K562 (cell line): ENCODE data around the gene OR2T11. TPM values are rescaled to one million over a fixed set of nuclear protein-coding genes. Genes with fewer than 3 reads are reported as not detected.

Experiments
- ATAC-seq: fragments of 200-7000 bp; cut with Tn5 transposase; 3 replicates; pipeline ENCODE4 v1.9.1; 2020; ENCODE audit warnings: moderate library complexity
- BruUV-seq: library from RNA; stranded (reverse); fragments of 400-500 nt; replicated peaks from 2 replicates; lab custom pipeline; 2021; lab: Mats Ljungman, UMichigan
- CTCF ChIA-PET: fragments of 300-600 bp; formaldehyde crosslinking; extraction: SDS; loops from one replicate; lab custom pipeline; 2021; ENCODE audit warnings: low intra/inter-chr PET ratio; lab: Yijun Ruan, JAX
- POLR2A ChIA-PET: fragments of 300-600, 350-650 bp; sonication (Branson Sonifier 250); formaldehyde crosslinking; extraction: SDS; loops from one replicate; lab custom pipeline; 2021; ENCODE audit warnings: antibody characterized with exemption, inconsistent platforms; lab: Yijun Ruan, JAX
- DNase-seq, 4 experiments: peaks; one replicate each; pipeline versions ENCODE4 v3.0.0 to v3.0.0-alpha.2; 2011 to 2018; ENCODE audit warnings: low spot score in 3 of 4, mixed read lengths in 3 of 4; ENCODE audit errors: extremely low read depth in 1 of 4
- FAIRE-seq: peaks from 2 replicates; lab custom pipeline; 2011; peaks lifted over from hg19 to GRCh38; lab: Jason Lieb, UNC
- H2AFZ ChIP-seq: 2 replicates; pipeline ENCODE4 v1.6.0; 2011; ENCODE audit warnings: low read depth, low read length, control low read depth, inconsistent platforms
- H3K27ac ChIP-seq: fragments of 200-600 bp; 3 replicates; pipeline ENCODE4 v1.8.0; 2011; ENCODE audit warnings: low read depth, mild to moderate bottlenecking, control low read depth, inconsistent platforms, low read length, moderate library complexity, mixed read lengths; ENCODE audit errors: extremely low read depth
- H3K27me3 ChIP-seq, 2 experiments: fragments of 300-600 bp in 1 of 2; 2 replicates in 1 of 2; 3 replicates in 1 of 2; pipeline versions ENCODE4 v1.6.0 to v1.8.0; 2011; ENCODE audit warnings: inconsistent platforms in 2 of 2, low read length in 2 of 2, mild to moderate bottlenecking in 1 of 2, mixed read lengths in 1 of 2, moderate library complexity in 1 of 2; ENCODE audit not compliant: control insufficient read depth in 2 of 2, insufficient read depth in 2 of 2
- H3K36me3 ChIP-seq: fragments of 300-600 bp; 3 replicates; pipeline ENCODE4 v1.8.0; 2011; ENCODE audit warnings: mild to moderate bottlenecking, low read length, inconsistent platforms; ENCODE audit not compliant: control insufficient read depth, insufficient read depth
- H3K4me1 ChIP-seq, 2 experiments: fragments of 200-600 bp in 1 of 2; replicated peaks in 1 of 2; 2 replicates in 1 of 2; 3 replicates in 1 of 2; pipeline versions ENCODE4 v1.5.1 to v1.8.0; 2011; ENCODE audit warnings: inconsistent platforms in 2 of 2, low read length in 2 of 2, mild to moderate bottlenecking in 1 of 2, mixed read lengths in 1 of 2, moderate library complexity in 1 of 2; ENCODE audit not compliant: control insufficient read depth in 2 of 2, insufficient read depth in 2 of 2
- H3K4me2 ChIP-seq: 2 replicates; pipeline ENCODE4 v1.6.1; 2011; ENCODE audit warnings: low read length, control low read depth, inconsistent platforms, mixed read lengths; ENCODE audit not compliant: insufficient read depth
- H3K4me3 ChIP-seq: fragments of 200-600 bp; sonication (generic), shearing (Covaris generic); 2 replicates; pipeline ENCODE4 v1.5.1; 2016; ENCODE audit warnings: control low read depth, inconsistent platforms
- H3K79me2 ChIP-seq: fragments of 200-600 bp; 3 replicates; pipeline ENCODE4 v1.8.0; 2011; ENCODE audit warnings: low read length, inconsistent platforms; ENCODE audit not compliant: control insufficient read depth, insufficient read depth
- H3K9ac ChIP-seq, 2 experiments: 2 replicates each; pipeline versions ENCODE4 v1.6.0 to v1.6.1; 2011; ENCODE audit warnings: low read depth in 2 of 2, low read length in 2 of 2, control low read depth in 1 of 2, inconsistent platforms in 1 of 2, mild to moderate bottlenecking in 1 of 2, mixed read lengths in 1 of 2; ENCODE audit not compliant: insufficient read depth in 1 of 2
- H3K9me1 ChIP-seq: one replicate; pipeline ENCODE4 v1.6.0; 2011; ENCODE audit warnings: inconsistent platforms, mild to moderate bottlenecking, low read length, moderate library complexity; ENCODE audit not compliant: control insufficient read depth, insufficient read depth
- H3K9me3 ChIP-seq: replicated peaks from 2 replicates; pipeline ENCODE4 v1.5.1; 2011; ENCODE audit warnings: low read depth, low read length, inconsistent platforms; ENCODE audit not compliant: control insufficient read depth, insufficient read depth
- H4K20me1 ChIP-seq: replicated peaks from 2 replicates; pipeline ENCODE4 v1.6.1; 2011; ENCODE audit warnings: low read length, inconsistent platforms, mixed read lengths; ENCODE audit not compliant: control insufficient read depth, insufficient read depth
- FOSL1 ChIP-seq: fragments of 200-800 bp; sonication (Bioruptor generic); conservative IDR thresholded peaks from 2 replicates; pipeline ENCODE4 v1.6.1; 2016; ENCODE audit warnings: missing genetic modification characterization, missing compliant biosample characterization
- HMG20A ChIP-seq: fragments of 450-650 bp; formaldehyde crosslinking; conservative IDR thresholded peaks from 2 replicates; pipeline ENCODE4 v1.4.0; 2020; ENCODE audit warnings: mild to moderate bottlenecking, mixed read lengths
- RBM15 ChIP-seq: fragments of 200-400 bp; formaldehyde crosslinking; IDR thresholded peaks from 2 replicates; pipeline ENCODE4 v1.6.1; 2018; ENCODE audit warnings: mild to moderate bottlenecking, low read length, moderate library complexity; ENCODE audit not compliant: insufficient read depth
- RFX7 ChIP-seq: fragments of 250-450 bp; sonication (Bioruptor Pico); IDR thresholded peaks from 2 replicates; pipeline ENCODE4 v1.5.1; 2021; ENCODE audit warnings: mild to moderate bottlenecking
- SMAD1 ChIP-seq: fragments of 150-350 bp; IDR thresholded peaks from 2 replicates; pipeline ENCODE4 v1.6.1; 2014; ENCODE audit warnings: low read length, low read depth; ENCODE audit not compliant: partially characterized antibody
- SREBF1 ChIP-seq: fragments of 150-350 bp; IDR thresholded peaks from 2 replicates; pipeline ENCODE4 v1.6.1; 2014; ENCODE audit warnings: antibody characterized with exemption, low read depth, low read length, borderline replicate concordance
- ZC3H8 ChIP-seq: fragments of 450-650 bp; IDR thresholded peaks from 2 replicates; pipeline ENCODE4 v1.6.1; 2017
- ZNF146 ChIP-seq: IDR thresholded peaks from one replicate; pipeline ENCODE4 v1.6.1; 2018; ENCODE audit warnings: missing compliant biosample characterization; ENCODE audit not compliant: unreplicated experiment
- ZNF23 ChIP-seq: fragments of 250-450 bp; sonication (Bioruptor Pico); IDR thresholded peaks from 2 replicates; pipeline ENCODE4 v1.4.0; 2020; ENCODE audit warnings: mild to moderate bottlenecking
- ZNF561 ChIP-seq: fragments of 450-650 bp; formaldehyde crosslinking; conservative IDR thresholded peaks from 2 replicates; pipeline ENCODE4 v1.4.0; 2020; ENCODE audit warnings: mild to moderate bottlenecking, moderate library complexity
- WGBS: fragments of 100-300 bp; shearing (Covaris generic); methylation state at CpG from one replicate; pipeline ENCODE4 v1.1.6; 2016; ENCODE audit warnings: low coverage, mixed read lengths; ENCODE audit not compliant: insufficient coverage; ENCODE audit errors: missing lambda C conversion rate; 5-methylcytosine and 5-hydroxymethylcytosine counted together
- in situ Hi-C: fragments of 300-500 bp; cut with MboI; formaldehyde crosslinking; loops from 4 replicates; pipeline ENCODE4 v1.15.0; 2018; ENCODE audit warnings: inconsistent platforms, mixed read lengths
- intact Hi-C: fragments of 100-400 bp; cut with micrococcal nuclease; formaldehyde crosslinking; loops from 2 replicates; pipeline ENCODE4 v1.14.2; 2022
- polyA plus RNA-seq, 8 experiments: library from polyadenylated mRNA; depleted of rRNA in 4 of 8; stranded (reverse) in 5 of 8; unstranded in 3 of 8; fragments of >200 nt; fragmentation: Nextera tagmentation in 2 of 8; fragmentation: Illumina TruSeq in 1 of 8; extraction: Ambion mirVana in 2 of 8; extraction: Trizol in 1 of 8; gene quantifications; 2 replicates each; pipeline versions ENCODE4 v1.2.1 to v1.2.3, GENCODE V29; 2011 to 2014; ENCODE audit warnings: inconsistent platforms in 1 of 8, missing spikeins in 1 of 8
- total RNA-seq, 7 experiments: library from RNA; depleted of rRNA in 6 of 7; stranded (reverse); fragments of >200 nt in 6 of 7; fragmentation: Illumina TruSeq in 2 of 7; extraction: Trizol in 2 of 7; gene quantifications; 2 replicates each; pipeline versions ENCODE4 v1.2.1 to v1.2.3, GENCODE V29; 2011 to 2021; ENCODE audit warnings: low replicate concordance in 1 of 7
- TF ChIP-seq, protein P1 (sequence below): fragments of 450-650 bp; IDR thresholded peaks from 2 replicates; pipeline ENCODE4 v1.6.1; 2018; ENCODE audit warnings: mild to moderate bottlenecking, low read depth; ENCODE audit not compliant: partially characterized antibody
- TF ChIP-seq, protein P2 (sequence below), 2 experiments: fragments of 450-650 bp in 1 of 2; sonication (generic) in 1 of 2; formaldehyde crosslinking in 1 of 2; IDR thresholded peaks in 1 of 2; conservative IDR thresholded peaks in 1 of 2; 2 replicates each; pipeline versions ENCODE4 v1.6.1 to v1.8.1; 2016 to 2023; ENCODE audit warnings: mild to moderate bottlenecking in 2 of 2, moderate library complexity in 2 of 2, inconsistent platforms in 1 of 2, missing genetic modification reagents in 1 of 2
- TF ChIP-seq, protein P3 (sequence below): fragments of 250-450 bp; sonication (Bioruptor Pico); IDR thresholded peaks from 2 replicates; pipeline ENCODE4 v1.5.0; 2021; ENCODE audit warnings: mild to moderate bottlenecking, borderline replicate concordance

OR2T11 gene
- total and polyA plus RNA-seq, 9 of the 15 experiments (the other 6 are each of a cell fraction or from before 2014, with no cell fraction given), result not detected

DNA sequence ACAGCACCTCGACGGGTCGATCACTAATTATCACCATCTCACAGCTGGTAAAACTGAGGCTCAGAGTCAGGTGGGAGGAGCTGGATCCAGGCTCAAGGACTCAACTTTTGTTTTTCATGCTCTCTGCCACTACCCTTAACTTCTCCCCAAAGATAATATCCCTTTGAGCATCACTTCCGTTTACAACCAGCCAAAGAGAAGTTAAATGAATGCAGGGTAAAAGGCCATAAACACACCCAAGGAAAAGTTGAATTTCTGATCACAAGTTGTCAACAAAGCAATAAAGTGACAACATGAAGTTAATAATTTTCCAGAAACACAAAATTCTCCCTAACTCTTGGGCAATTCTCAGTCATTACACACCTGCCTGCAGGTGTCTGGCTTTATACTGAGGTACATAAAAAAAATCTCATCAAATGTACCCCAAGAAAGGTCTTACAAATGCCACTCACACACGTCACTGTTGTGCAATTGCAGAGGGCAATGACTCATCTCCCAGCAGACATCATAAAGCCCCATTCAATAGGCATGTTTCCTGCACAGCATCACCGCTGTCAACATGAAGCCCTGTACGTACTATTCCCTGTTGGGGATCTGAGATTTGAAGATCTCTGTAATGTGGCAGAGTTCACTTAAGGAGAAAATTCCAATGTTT is 3.4 kb downstream of the OR2T11 start:
- no peak for DNase-seq
- 0% methylated on average over 3 of the region's 7 CpGs for WGBS
- ChIA-PET POLR2A (interaction anchor here (0.6 kb wide), 1 partner anchor 215 kb away, joined by 3 read pairs; no protein-coding TSS in a partner anchor), CTCF (no interaction called here)
- no peak overlapping the region for H2AFZ ChIP-seq
- H3K9me3 ChIP-seq, result no peaks in the 10 kb centered on the region
- no peak overlapping the region for H3K4me2 ChIP-seq
- H3K4me3 ChIP-seq, result no peak overlapping the region
- in situ Hi-C loops, result no loop called here
- H3K36me3 ChIP-seq, result no peaks in the 10 kb centered on the region
- H3K27me3 ChIP-seq, result no peaks in the 10 kb centered on the region
- no peak for TF ChIP-seq ZNF23 (CRISPR knock-in tag)
- TF ChIP-seq HMG20A (CRISPR knock-in tag), result no peak
- TF ChIP-seq, protein P1, sequence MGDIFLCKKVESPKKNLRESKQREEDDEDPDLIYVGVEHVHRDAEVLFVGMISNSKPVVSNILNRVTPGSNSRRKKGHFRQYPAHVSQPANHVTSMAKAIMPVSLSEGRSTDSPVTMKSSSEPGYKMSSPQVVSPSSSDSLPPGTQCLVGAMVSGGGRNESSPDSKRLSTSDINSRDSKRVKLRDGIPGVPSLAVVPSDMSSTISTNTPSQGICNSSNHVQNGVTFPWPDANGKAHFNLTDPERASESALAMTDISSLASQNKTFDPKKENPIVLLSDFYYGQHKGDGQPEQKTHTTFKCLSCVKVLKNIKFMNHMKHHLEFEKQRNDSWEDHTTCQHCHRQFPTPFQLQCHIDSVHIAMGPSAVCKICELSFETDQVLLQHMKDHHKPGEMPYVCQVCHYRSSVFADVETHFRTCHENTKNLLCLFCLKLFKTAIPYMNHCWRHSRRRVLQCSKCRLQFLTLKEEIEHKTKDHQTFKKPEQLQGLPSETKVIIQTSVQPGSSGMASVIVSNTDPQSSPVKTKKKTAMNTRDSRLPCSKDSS, result no peak
- TF ChIP-seq, protein P2, sequence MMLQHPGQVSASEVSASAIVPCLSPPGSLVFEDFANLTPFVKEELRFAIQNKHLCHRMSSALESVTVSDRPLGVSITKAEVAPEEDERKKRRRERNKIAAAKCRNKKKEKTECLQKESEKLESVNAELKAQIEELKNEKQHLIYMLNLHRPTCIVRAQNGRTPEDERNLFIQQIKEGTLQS (IDR thresholded peaks at IDR 0.05), result 0 out of 2 replicates have a peak, but pooled peaks have one; percentile 22
- TF ChIP-seq, protein P2 (CRISPR knock-in tag; conservative IDR thresholded peaks at IDR 0.05), result no peak
- no peak for TF ChIP-seq SMAD1
- TF ChIP-seq ZNF561 (CRISPR knock-in tag), result no peak
- no peak for TF ChIP-seq SREBF1
- TF ChIP-seq, protein P3, sequence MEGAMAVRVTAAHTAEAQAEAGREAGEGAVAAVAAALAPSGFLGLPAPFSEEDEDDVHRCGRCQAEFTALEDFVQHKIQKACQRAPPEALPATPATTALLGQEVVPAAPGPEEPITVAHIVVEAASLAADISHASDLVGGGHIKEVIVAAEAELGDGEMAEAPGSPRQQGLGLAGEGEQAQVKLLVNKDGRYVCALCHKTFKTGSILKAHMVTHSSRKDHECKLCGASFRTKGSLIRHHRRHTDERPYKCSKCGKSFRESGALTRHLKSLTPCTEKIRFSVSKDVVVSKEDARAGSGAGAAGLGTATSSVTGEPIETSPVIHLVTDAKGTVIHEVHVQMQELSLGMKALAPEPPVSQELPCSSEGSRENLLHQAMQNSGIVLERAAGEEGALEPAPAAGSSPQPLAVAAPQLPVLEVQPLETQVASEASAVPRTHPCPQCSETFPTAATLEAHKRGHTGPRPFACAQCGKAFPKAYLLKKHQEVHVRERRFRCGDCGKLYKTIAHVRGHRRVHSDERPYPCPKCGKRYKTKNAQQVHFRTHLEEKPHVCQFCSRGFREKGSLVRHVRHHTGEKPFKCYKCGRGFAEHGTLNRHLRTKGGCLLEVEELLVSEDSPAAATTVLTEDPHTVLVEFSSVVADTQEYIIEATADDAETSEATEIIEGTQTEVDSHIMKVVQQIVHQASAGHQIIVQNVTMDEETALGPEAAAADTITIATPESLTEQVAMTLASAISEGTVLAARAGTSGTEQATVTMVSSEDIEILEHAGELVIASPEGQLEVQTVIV (CRISPR knock-in tag), result no peak
- no peak for TF ChIP-seq RFX7 (CRISPR knock-in tag)
- no peak for TF ChIP-seq RBM15
- no peak for TF ChIP-seq ZC3H8
- TF ChIP-seq ZNF146 (CRISPR knock-in tag), result no peak
- TF ChIP-seq FOSL1 (tag), result peak; percentile 26; the same call in 1 of the 2 replicates
- TF ChIP-seq, all 486 proteins: peak for 2
- Histone ChIP-seq H3K9me1 (no peaks in the 10 kb centered on the region), H3K79me2 (no peaks in the 10 kb centered on the region), H3K27ac (no peak overlapping the region), H3K4me1 (no peaks in the 10 kb centered on the region), H3K9ac (no peak overlapping the region), H4K20me1 (no peaks in the 10 kb centered on the region)
- FAIRE-seq, result no peak
- no peak for ATAC-seq
- no TSS peak for BruUV-seq
- intact Hi-C loops, result no loop called here
